SU-DHL-6 (cell line): Measurements from ENCODE around the gene FKRP.

ENCODE experiments used
- EZH2phosphoT487 ChIP-seq: fragments of 200-600 bp; sonication (generic), shearing (Covaris generic); conservative IDR thresholded peaks from 2 replicates; pipeline ENCODE4 v1.6.1; 2018; ENCODE audit warnings: mild to moderate bottlenecking, antibody characterized with exemption, low read length, moderate library complexity, mixed read lengths
- TF ChIP-seq, protein P1 (sequence below): fragments of 200-600 bp; sonication (generic); IDR thresholded peaks from one replicate; pipeline ENCODE4 v1.5.1; 2017; ENCODE audit warnings: antibody characterized with exemption, mild to moderate bottlenecking, low read length, moderate library complexity; ENCODE audit not compliant: insufficient read depth, poor library complexity, severe bottlenecking

- TF ChIP-seq, protein P1, sequence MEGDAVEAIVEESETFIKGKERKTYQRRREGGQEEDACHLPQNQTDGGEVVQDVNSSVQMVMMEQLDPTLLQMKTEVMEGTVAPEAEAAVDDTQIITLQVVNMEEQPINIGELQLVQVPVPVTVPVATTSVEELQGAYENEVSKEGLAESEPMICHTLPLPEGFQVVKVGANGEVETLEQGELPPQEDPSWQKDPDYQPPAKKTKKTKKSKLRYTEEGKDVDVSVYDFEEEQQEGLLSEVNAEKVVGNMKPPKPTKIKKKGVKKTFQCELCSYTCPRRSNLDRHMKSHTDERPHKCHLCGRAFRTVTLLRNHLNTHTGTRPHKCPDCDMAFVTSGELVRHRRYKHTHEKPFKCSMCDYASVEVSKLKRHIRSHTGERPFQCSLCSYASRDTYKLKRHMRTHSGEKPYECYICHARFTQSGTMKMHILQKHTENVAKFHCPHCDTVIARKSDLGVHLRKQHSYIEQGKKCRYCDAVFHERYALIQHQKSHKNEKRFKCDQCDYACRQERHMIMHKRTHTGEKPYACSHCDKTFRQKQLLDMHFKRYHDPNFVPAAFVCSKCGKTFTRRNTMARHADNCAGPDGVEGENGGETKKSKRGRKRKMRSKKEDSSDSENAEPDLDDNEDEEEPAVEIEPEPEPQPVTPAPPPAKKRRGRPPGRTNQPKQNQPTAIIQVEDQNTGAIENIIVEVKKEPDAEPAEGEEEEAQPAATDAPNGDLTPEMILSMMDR: no peak
- TF ChIP-seq EZH2phosphoT487: no peak
Observed at GRCh38 chr19:46731584-46731983, 14.3 kb upstream of the FKRP start.
